Measurements from ENCODE around the gene IQSEC1.

DNA sequence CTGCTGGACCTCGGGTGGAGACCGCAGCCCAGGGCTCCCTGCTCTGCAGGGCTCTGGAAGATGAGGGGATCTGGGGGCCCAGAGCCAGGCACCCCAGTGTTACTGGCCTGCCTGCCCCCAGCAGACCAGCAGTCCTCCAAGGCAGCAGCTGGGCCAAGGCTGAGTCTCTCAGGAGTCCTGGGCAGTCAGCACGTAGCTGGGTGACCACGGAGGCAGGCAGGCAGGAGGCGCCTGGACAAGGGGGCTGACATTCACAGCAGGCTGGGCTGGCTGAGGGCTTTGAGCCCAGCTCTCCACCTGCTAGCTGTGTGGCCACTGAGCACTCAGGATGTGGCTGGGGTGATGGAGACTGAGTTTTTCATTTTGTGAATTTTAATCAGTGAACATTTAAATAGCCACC lies 67.9 kb downstream of the IQSEC1 start:
- TF ChIP-seq FUS (optimal IDR thresholded peaks at IDR 0.05; ENCODE audit: low read depth, low read length) (no peak), SETDB1 (IDR thresholded peaks at IDR 0.05; ENCODE audit: low read length) (no peak), FOXP1 (CRISPR knock-in tag; IDR thresholded peaks at IDR 0.05) (no peak), RFX5 (IDR thresholded peaks at IDR 0.05; ENCODE audit: low read depth, low read length) (no peak), MEF2A (IDR thresholded peaks at IDR 0.05; ENCODE audit: control insufficient read depth, low read depth, low read length) (no peak), CBFB (CRISPR knock-in tag; IDR thresholded peaks at IDR 0.05) (no peak)
- TF ChIP-seq, protein P1, sequence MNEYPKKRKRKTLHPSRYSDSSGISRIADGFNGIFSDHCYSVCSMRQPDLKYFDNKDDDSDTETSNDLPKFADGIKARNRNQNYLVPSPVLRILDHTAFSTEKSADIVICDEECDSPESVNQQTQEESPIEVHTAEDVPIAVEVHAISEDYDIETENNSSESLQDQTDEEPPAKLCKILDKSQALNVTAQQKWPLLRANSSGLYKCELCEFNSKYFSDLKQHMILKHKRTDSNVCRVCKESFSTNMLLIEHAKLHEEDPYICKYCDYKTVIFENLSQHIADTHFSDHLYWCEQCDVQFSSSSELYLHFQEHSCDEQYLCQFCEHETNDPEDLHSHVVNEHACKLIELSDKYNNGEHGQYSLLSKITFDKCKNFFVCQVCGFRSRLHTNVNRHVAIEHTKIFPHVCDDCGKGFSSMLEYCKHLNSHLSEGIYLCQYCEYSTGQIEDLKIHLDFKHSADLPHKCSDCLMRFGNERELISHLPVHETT (CRISPR knock-in tag; conservative IDR thresholded peaks at IDR 0.05 in 1 of 2, IDR thresholded peaks at IDR 0.05 in 1 of 2) = no peak
- TF ChIP-seq, protein P2, sequence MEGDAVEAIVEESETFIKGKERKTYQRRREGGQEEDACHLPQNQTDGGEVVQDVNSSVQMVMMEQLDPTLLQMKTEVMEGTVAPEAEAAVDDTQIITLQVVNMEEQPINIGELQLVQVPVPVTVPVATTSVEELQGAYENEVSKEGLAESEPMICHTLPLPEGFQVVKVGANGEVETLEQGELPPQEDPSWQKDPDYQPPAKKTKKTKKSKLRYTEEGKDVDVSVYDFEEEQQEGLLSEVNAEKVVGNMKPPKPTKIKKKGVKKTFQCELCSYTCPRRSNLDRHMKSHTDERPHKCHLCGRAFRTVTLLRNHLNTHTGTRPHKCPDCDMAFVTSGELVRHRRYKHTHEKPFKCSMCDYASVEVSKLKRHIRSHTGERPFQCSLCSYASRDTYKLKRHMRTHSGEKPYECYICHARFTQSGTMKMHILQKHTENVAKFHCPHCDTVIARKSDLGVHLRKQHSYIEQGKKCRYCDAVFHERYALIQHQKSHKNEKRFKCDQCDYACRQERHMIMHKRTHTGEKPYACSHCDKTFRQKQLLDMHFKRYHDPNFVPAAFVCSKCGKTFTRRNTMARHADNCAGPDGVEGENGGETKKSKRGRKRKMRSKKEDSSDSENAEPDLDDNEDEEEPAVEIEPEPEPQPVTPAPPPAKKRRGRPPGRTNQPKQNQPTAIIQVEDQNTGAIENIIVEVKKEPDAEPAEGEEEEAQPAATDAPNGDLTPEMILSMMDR (IDR thresholded peaks at IDR 0.05 in 2 of 3, conservative IDR thresholded peaks at IDR 0.05 in 1 of 3; ENCODE audit: insufficient read depth in 2 of 3, low read depth in 1 of 3, low read length in 3 of 3) = no peak
